HL-60/S4 treated with retinoic acid at 250 ng/mL for 4 days and 3 days (cell line): ENCODE results near the gene TRMT61A.
"Not testable (repeated sequence)": the region's sequence is repeated elsewhere in the genome, so short reads cannot be mapped to it uniquely, and the experiment has no call there.

Source experiments
- in situ Hi-C: fragments of 300-500 bp; cut with MboI; formaldehyde crosslinking; loops from 2 replicates; pipeline ENCODE4 v1.7.0; 2022; ENCODE audit warnings: low sequenced_read_pairs

Gene TRMT61A

GRCh38 chr14:103508521-103509329 lies 20.3 kb upstream of the TRMT61A start:
- in situ Hi-C loops = no loop called here

GRCh38 chr14:103509864-103510723 lies 18.9 kb upstream of the TRMT61A start:
- in situ Hi-C loops = no loop called here

- in situ Hi-C loops = no loop called here
Measured at GRCh38 chr14:103510724-103511693, 18.0 kb upstream of the TRMT61A start.

GRCh38 chr14:103512180-103512579 lies 16.8 kb upstream of the TRMT61A start:
- in situ Hi-C loops = not testable (repeated sequence)

GRCh38 chr14:103512701-103513611 lies 16.0 kb upstream of the TRMT61A start:
- in situ Hi-C loops = no loop called here

GRCh38 chr14:103514596-103515421 lies 14.2 kb upstream of the TRMT61A start:
- in situ Hi-C loops = no loop called here

- in situ Hi-C loops = no loop called here
Measured at GRCh38 chr14:103516426-103517173, 12.4 kb upstream of the TRMT61A start.

- in situ Hi-C loops = no loop called here
Measured at GRCh38 chr14:103517174-103517566, 11.8 kb upstream of the TRMT61A start.

- in situ Hi-C loops = no loop called here
Measured at GRCh38 chr14:103517721-103518421, 11.1 kb upstream of the TRMT61A start.

GRCh38 chr14:103518422-103519042 lies 10.5 kb upstream of the TRMT61A start:
- in situ Hi-C loops = no loop called here

- in situ Hi-C loops = no loop called here
Measured at GRCh38 chr14:103519043-103519836, 9.8 kb upstream of the TRMT61A start.

- in situ Hi-C loops = no loop called here
Measured at GRCh38 chr14:103519837-103520212, 9.2 kb upstream of the TRMT61A start.

- in situ Hi-C loops = no loop called here
Measured at GRCh38 chr14:103520269-103520656, 8.7 kb upstream of the TRMT61A start.

- in situ Hi-C loops = no loop called here
Measured at GRCh38 chr14:103520657-103521437, 8.1 kb upstream of the TRMT61A start.

GRCh38 chr14:103521438-103521950 lies 7.5 kb upstream of the TRMT61A start:
- in situ Hi-C loops = no loop called here
